ENCODE measurements around the gene PALLD.

PALLD gene

GRCh38 chr4:168765322-168765721 lies 268.5 kb downstream of the PALLD start:
- no peak for DNase-seq (ENCODE audit: low read depth in 2 of 2)

- no peak for DNase-seq (ENCODE audit: low read depth in 2 of 2)
Observed at GRCh38 chr4:168765726-168766125, 268.9 kb downstream of the PALLD start.

GRCh38 chr4:168766604-168767316 lies 269.9 kb downstream of the PALLD start:
- DNase-seq (ENCODE audit: low read depth in 2 of 2) = no peak

DNA sequence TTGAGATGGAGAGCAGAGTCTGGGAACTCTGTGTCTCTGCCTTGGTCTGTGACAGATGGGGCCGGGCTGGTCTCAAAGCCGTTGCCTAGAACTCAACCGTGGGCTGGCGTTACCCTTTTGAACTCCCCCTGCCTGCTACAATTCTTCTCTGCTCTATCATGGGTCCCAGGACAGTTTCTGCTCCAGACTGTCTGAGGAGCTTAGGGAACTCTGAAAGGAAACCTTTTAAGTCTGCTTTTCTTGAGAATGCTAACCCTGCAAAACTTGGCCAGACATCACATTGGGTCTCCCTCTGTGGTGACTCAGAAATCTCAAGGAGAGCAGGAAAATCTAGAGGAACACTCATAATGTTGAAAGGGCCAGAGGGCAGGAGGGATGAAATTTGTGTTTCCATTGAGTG lies 272.6 kb downstream of the PALLD start:
- DNase-seq (ENCODE audit: low read depth in 2 of 2) = no peak

DNA sequence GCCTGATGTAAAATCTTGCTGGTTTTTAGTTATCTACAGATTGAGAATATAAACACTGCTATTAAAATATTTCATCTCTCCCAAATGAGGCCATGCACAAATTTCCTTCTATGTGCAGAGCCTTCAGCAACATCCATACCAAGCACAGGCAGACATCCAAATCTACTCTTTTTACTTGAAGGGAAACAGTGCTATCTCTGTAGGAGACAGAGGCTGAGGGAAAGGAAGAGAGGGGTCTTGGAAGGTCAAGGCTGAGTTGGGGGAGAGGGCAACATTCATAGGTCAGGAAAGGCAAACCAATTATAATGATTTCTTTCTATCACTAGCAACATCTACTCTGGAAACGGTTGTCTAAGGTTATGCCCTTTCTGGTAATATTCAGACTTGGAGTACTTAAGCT lies 273.0 kb downstream of the PALLD start:
- no peak for DNase-seq (ENCODE audit: low read depth in 2 of 2)

GRCh38 chr4:168771251-168771650 lies 274.4 kb downstream of the PALLD start:
- no peak for DNase-seq (ENCODE audit: low read depth in 2 of 2)

GRCh38 chr4:168773388-168774195 lies 276.7 kb downstream of the PALLD start:
- DNase-seq (ENCODE audit: low read depth in 2 of 2) = no peak

- DNase-seq (ENCODE audit: low read depth in 2 of 2) = no peak
Observed at GRCh38 chr4:168776382-168776781, 279.5 kb downstream of the PALLD start.

GRCh38 chr4:168777277-168777965 lies 280.6 kb downstream of the PALLD start:
- no peak for DNase-seq (ENCODE audit: low read depth in 2 of 2)

- no peak for DNase-seq (ENCODE audit: low read depth in 2 of 2)
Observed at GRCh38 chr4:168781341-168781740, 284.5 kb downstream of the PALLD start.

- DNase-seq (ENCODE audit: low read depth in 2 of 2) = no peak
Observed at GRCh38 chr4:168781926-168782325, 285.1 kb downstream of the PALLD start.

DNA sequence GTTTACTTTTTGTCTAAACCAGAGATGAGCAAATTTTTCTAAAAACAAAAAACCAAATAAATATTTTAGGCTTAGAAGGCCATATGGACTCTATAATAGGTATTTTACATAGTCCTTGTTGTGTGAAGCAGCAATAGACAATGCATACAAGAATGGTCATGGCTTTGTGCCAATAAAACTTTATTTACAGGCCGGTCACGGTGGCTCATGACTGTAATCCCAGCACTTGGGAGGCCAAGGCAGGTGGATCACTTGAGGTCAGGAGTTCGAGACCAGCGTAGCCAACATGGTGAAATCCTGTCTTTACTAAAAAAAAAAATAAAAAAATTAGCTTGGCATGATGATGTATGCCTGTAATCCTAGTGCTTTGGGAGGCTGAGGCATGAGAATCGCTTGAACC lies 285.6 kb downstream of the PALLD start:
- no peak for DNase-seq (ENCODE audit: low read depth in 2 of 2)

DNA sequence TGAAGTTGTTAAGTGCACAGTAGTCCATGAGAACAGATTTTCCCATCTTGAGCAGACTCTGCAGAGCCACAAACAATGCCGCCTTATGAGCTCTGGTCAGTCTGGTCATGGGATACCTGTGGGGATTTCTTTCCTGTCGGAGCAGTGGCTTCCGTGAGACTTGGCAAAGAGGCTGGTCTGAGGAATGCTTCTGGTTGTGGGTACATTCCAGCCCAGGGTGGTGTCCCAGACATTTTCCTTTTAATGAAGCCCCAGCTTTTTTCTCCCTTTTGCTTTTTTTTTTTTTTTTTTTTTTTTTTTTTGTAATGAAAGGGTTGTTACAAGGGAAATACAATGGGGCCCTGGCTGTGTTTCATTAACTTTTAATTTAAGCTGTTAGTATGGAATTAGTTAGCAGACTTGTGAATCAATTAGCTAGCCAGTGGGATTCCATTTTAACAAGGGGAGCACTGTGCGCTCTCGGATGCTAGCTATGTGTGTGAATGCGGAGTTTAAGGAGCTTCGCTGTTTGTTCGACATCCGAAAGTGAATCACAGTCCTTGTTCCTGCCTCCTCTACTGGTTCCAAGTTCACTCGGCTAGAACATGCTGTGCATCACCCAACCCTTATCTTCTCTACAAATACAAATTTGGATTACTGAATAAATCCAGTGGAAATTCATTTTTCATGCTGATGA lies 288.1 kb downstream of the PALLD start:
- no peak for DNase-seq (ENCODE audit: low read depth in 2 of 2)

- DNase-seq (ENCODE audit: low read depth in 2 of 2) = no peak
Observed at GRCh38 chr4:168787334-168787733, 290.5 kb downstream of the PALLD start.

- DNase-seq (ENCODE audit: low read depth in 2 of 2) = no peak
Observed at GRCh38 chr4:168787801-168788595, 291.1 kb downstream of the PALLD start.

GRCh38 chr4:168790898-168791297 lies 294.0 kb downstream of the PALLD start:
- no peak for DNase-seq (ENCODE audit: low read depth in 2 of 2)

DNA sequence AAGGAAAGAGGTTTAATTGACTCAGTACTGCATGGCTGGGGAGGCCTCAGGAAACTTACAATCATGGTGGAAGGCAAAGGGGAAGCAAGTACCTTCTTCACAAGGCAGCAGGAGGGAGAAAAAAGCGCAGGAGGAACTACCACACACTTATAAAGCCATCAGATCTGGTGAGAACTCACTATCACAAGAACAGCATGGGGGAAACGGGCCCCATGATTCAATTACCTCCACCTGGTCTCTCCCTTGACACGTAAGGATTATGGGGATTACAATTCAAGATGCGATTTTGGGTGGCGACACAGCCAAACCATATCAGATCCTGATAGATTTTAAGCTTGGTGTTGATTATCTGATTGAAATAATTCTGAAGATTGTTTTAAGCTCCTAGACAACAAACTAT lies 294.5 kb downstream of the PALLD start:
- no peak for DNase-seq (ENCODE audit: low read depth in 2 of 2)

DNA sequence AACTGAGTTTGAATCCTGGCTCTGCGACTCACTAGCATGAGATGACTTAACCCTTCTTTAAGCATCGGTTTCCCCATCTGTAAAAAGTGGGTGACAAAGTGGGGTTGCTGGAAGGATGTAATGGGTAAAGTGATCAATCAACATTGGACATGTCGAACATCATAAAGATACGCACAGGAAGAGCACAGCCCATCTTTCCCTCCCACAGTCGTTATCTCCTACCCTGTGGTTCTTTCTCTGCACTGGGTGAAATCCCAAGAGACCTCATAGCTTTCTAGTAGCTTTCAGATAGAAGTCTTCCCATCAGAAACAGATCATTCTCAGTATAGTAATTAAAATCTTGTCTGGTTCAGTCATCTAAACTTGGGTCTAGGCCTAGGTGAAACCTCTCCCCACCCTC lies 296.7 kb downstream of the PALLD start:
- DNase-seq (ENCODE audit: low read depth in 2 of 2) = no peak

- DNase-seq (ENCODE audit: low read depth in 2 of 2) = no peak
Observed at GRCh38 chr4:168794092-168794707, 297.3 kb downstream of the PALLD start.

DNA sequence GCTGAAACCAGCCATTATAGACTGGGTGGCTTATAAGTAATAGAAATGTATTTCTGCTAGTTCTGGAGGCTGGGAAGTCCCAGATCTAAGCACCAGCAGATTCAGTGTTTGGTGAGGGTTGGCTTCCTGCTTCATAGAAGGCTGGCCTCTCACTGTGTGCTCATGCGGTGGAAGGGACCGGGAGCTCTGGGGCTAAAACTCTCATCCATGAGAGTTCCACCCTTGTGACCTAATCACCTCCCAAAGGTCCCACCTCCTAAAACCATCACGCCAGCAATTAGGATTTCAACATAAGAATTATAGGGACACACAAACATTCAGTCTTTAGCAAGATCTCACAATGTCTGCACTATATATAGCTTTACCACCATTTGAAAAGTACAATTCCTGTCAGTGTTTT lies 298.0 kb downstream of the PALLD start:
- DNase-seq (ENCODE audit: low read depth in 2 of 2) = no peak

DNA sequence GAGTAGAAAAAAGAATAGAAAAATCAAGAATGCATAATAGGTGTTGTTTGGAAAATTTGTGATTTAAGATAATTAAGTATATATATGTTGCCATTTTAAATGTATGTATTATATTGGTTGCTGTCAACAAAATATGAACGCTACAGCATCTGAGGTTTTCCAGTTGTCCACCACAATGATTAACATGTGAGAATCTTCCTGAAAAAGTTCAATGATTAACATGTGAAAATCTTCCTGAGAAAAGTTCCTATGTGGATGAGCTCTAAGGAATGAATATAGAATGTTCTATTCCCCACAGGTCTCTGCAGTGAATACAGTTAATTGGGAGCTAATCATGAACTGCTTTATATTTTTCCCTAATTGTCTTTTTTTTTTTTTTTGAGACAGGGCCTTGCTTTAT lies 298.5 kb downstream of the PALLD start:
- no peak for DNase-seq (ENCODE audit: low read depth in 2 of 2)

All from stimulated activated CD4-positive, alpha-beta T cell treated with anti-CD3 and anti-CD28 coated beads, Interleukin-15, amount 100 ng/mL, for 48 hours (primary cell).